Endothelial cell of umbilical vein (primary cell): ENCODE results near the gene SLC2A4. TPM values are rescaled to one million over a fixed set of nuclear protein-coding genes. Genes with fewer than 3 reads are reported as not detected.
A peak's percentile ranks its signal among the peaks of the same experiment; 100 is the strongest.

Experiments used
- BruUV-seq: library from RNA; stranded (reverse); fragments of 400-500 nt; replicated peaks from 2 replicates; lab custom pipeline; 2021; lab: Mats Ljungman, UMichigan
- CTCF ChIA-PET: fragments of 300-600, 350-600 bp; sonication (Branson Sonifier 250); formaldehyde crosslinking; loops from one replicate; lab custom pipeline; 2021; ENCODE audit warnings: antibody characterized with exemption, inconsistent platforms; lab: Charles Lee
- POLR2A ChIA-PET: fragments of 300-600, 350-600 bp; sonication (Branson Sonifier 250); formaldehyde crosslinking; loops from one replicate; lab custom pipeline; 2021; ENCODE audit warnings: antibody characterized with exemption, inconsistent platforms; lab: Charles Lee
- DNase-seq: peaks from one replicate; pipeline ENCODE4 v3.0.0-alpha.2; 2011; ENCODE audit warnings: low read depth, low spot score
- FAIRE-seq: peaks from 2 replicates; lab custom pipeline; 2011; peaks lifted over from hg19 to GRCh38; lab: Jason Lieb, UNC
- H2AFZ ChIP-seq: 2 replicates; pipeline ENCODE4 v1.6.0; 2012; ENCODE audit warnings: low read depth, low read length, control low read depth, inconsistent platforms
- H3K27ac ChIP-seq: 2 replicates; pipeline ENCODE4 v1.5.1; 2011; ENCODE audit warnings: low read depth, mild to moderate bottlenecking, control low read depth, low read length, moderate library complexity; ENCODE audit not compliant: insufficient read depth
- H3K27me3 ChIP-seq, 2 experiments: 2 replicates each; pipeline versions ENCODE4 v1.6.0 to v1.6.1; 2011; ENCODE audit warnings: low read length in 2 of 2, mixed read lengths in 1 of 2; ENCODE audit not compliant: control insufficient read depth in 2 of 2, insufficient read depth in 2 of 2
- H3K36me3 ChIP-seq, 2 experiments: 2 replicates in 1 of 2; 3 replicates in 1 of 2; pipeline ENCODE4 v1.5.1; 2011; ENCODE audit warnings: low read length in 2 of 2, mild to moderate bottlenecking in 1 of 2, moderate library complexity in 1 of 2; ENCODE audit not compliant: control insufficient read depth in 2 of 2, insufficient read depth in 2 of 2; ENCODE audit errors: extremely low read depth in 1 of 2
- H3K4me1 ChIP-seq: 3 replicates; pipeline ENCODE4 v1.5.1; 2011; ENCODE audit warnings: mild to moderate bottlenecking, low read length; ENCODE audit not compliant: control insufficient read depth, insufficient read depth; ENCODE audit errors: extremely low read depth
- H3K4me2 ChIP-seq: 2 replicates; pipeline ENCODE4 v1.6.1; 2011; ENCODE audit warnings: low read length, control low read depth, mixed read lengths; ENCODE audit not compliant: insufficient read depth
- H3K4me3 ChIP-seq, 3 experiments: fragments of 200-600 bp in 1 of 3; sonication (generic), shearing (Covaris generic) in 1 of 3; replicated peaks in 1 of 3; 2 replicates each; pipeline ENCODE4 v1.5.1; 2011 to 2016; ENCODE audit warnings: control low read depth in 3 of 3, low read length in 3 of 3, mild to moderate bottlenecking in 2 of 3, inconsistent platforms in 1 of 3, low read depth in 1 of 3, moderate library complexity in 1 of 3; ENCODE audit not compliant: insufficient read depth in 1 of 3
- H3K79me2 ChIP-seq: 2 replicates; pipeline ENCODE4 v1.6.0; 2012; ENCODE audit warnings: low read length, inconsistent platforms; ENCODE audit not compliant: control insufficient read depth, insufficient read depth
- H3K9ac ChIP-seq: replicated peaks from 2 replicates; pipeline ENCODE3; 2011; ENCODE audit warnings: low read length, control low read depth; ENCODE audit not compliant: insufficient read depth; ENCODE audit errors: extremely low read depth
- H3K9me1 ChIP-seq: replicated peaks from 3 replicates; pipeline ENCODE4 v1.6.0; 2011; ENCODE audit warnings: mild to moderate bottlenecking, low read length; ENCODE audit not compliant: control insufficient read depth, insufficient read depth; ENCODE audit errors: extremely low read depth
- H3K9me3 ChIP-seq: replicated peaks from 2 replicates; pipeline ENCODE4 v1.5.1; 2012; ENCODE audit warnings: low read length, inconsistent platforms; ENCODE audit not compliant: control insufficient read depth, insufficient read depth
- H4K20me1 ChIP-seq: replicated peaks from 2 replicates; pipeline ENCODE3; 2011; ENCODE audit warnings: mild to moderate bottlenecking, low read length; ENCODE audit not compliant: control insufficient read depth, insufficient read depth; ENCODE audit errors: extremely low read depth
- CTCF ChIP-seq, 2 donors: IDR thresholded peaks; 1 replicate in 1 of 2; 2 replicates in 1 of 2; pipeline ENCODE4 v1.5.1; 2011; ENCODE audit warnings: low read length in 2 of 2, mild to moderate bottlenecking in 2 of 2, moderate library complexity in 2 of 2, control low read depth in 1 of 2, inconsistent platforms in 1 of 2, low read depth in 1 of 2; ENCODE audit not compliant: insufficient read depth in 1 of 2; ENCODE audit errors: extremely low read depth in 1 of 2
- EZH2 ChIP-seq: IDR thresholded peaks from 2 replicates; pipeline ENCODE4 v1.6.1; 2012; ENCODE audit warnings: borderline replicate concordance, low read depth, mild to moderate bottlenecking, moderate library complexity, low read length, inconsistent platforms; ENCODE audit not compliant: severe bottlenecking
- GATA2 ChIP-seq: IDR thresholded peaks from 2 replicates; pipeline ENCODE4 v1.7.0; 2011; ENCODE audit warnings: low read depth, mild to moderate bottlenecking, moderate library complexity, mixed read lengths, low read length; ENCODE audit not compliant: insufficient read length, insufficient read depth
- JUN ChIP-seq: IDR thresholded peaks from 2 replicates; pipeline ENCODE4 v1.6.1; 2011; ENCODE audit warnings: borderline replicate concordance, low read depth; ENCODE audit not compliant: insufficient read length, insufficient read depth
- MAX ChIP-seq: IDR thresholded peaks from 2 replicates; pipeline ENCODE4 v1.6.1; 2011; ENCODE audit not compliant: insufficient read depth, insufficient read length
- MYC ChIP-seq: IDR thresholded peaks from one replicate; pipeline ENCODE4 v1.6.1; 2011; ENCODE audit warnings: mild to moderate bottlenecking, low read depth, low read length
- POLR2A ChIP-seq: IDR thresholded peaks from 2 replicates; pipeline ENCODE4 v1.6.1; 2012; ENCODE audit warnings: low read depth, mild to moderate bottlenecking, control low read depth, low read length
- POLR2AphosphoS5 ChIP-seq: IDR thresholded peaks from 2 replicates; pipeline ENCODE4 v1.6.1; 2012; ENCODE audit warnings: low read depth, mild to moderate bottlenecking, control low read depth, low read length, moderate library complexity; ENCODE audit not compliant: insufficient read depth
- dilution Hi-C: fragments of 300-500 bp; cut with MboI; formaldehyde crosslinking; loops from one replicate; pipeline ENCODE4 v1.15.0; 2019; ENCODE audit warnings: low sequenced_read_pairs; ENCODE audit not compliant: extremely low pct_ligation_motif_present
- intact Hi-C: fragments of 100-400 bp; cut with micrococcal nuclease; formaldehyde crosslinking; loops from one replicate; pipeline ENCODE4 v1.10.0; 2022
- polyA plus RNA-seq, 4 experiments: library from polyadenylated mRNA; depleted of rRNA in 3 of 4; stranded (reverse) in 3 of 4; unstranded in 1 of 4; fragments of >200 nt; gene quantifications; 2 replicates each; pipeline versions ENCODE4 v1.2.1 to v1.2.3, GENCODE V29; 2011 to 2012; ENCODE audit warnings: missing spikeins in 1 of 4
- total RNA-seq: library from RNA; stranded (reverse); gene quantifications from 2 replicates; pipeline ENCODE4 v1.2.3, GENCODE V29; 2021

The SLC2A4 gene
- total and polyA plus RNA-seq, 2 donors (not counting 3 experiments of a cell fraction or from before 2014, with no cell fraction given), result 0.12 TPM; not detected in 1

- Histone ChIP-seq H2AFZ (no peak overlapping the region), H3K36me3 (peaks cover 3 to 17% of the 10 kb centered on the region in 2 experiments), H3K27me3 (no peaks in the 10 kb centered on the region), H3K9me1 (no peaks in the 10 kb centered on the region), H3K79me2 (no peaks in the 10 kb centered on the region), H3K27ac (no peak overlapping the region), H3K9ac (no peak overlapping the region), H4K20me1 (no peaks in the 10 kb centered on the region), H3K4me1 (peaks cover 26% of the 10 kb centered on the region), H3K4me3 (no peak overlapping the region), H3K9me3 (no peaks in the 10 kb centered on the region), H3K4me2 (no peak overlapping the region)
- dilution Hi-C loops (no loop called here), intact Hi-C loops (loop anchor here (2.0 kb wide), 1 partner anchor 39 kb away; no protein-coding TSS in a partner anchor)
- TF ChIP-seq GATA2, result no peak
- peak; percentile 4 for TF ChIP-seq POLR2AphosphoS5
- TSS peak; percentile 14 for BruUV-seq
- FAIRE-seq, result no peak
- CTCF ChIA-PET, result interaction anchor here (0.6 to 1.5 kb wide), 3 partner anchors 36 to 372 kb away, joined by 3 read pairs; no protein-coding TSS in a partner anchor
- POLR2A ChIA-PET, result no interaction called here
- no peak for DNase-seq
Observed at GRCh38 chr17:7260151-7260550, 21.4 kb upstream of the SLC2A4 start.

GRCh38 chr17:7260651-7261378 is 20.7 kb upstream of the SLC2A4 start:
- peak overlapping the region; percentile 31 for H3K4me2 ChIP-seq
- no peak for DNase-seq

More at GRCh38 chr17:7260651-7261378, 20.7 kb upstream of the SLC2A4 start:
- dilution Hi-C loops, result no loop called here
- H3K9me3 ChIP-seq, result no peaks in the 10 kb centered on the region
- H2AFZ ChIP-seq, result peak overlapping the region; percentile 52
- H3K9ac ChIP-seq, result peak overlapping the region; percentile 29
- ChIA-PET POLR2A (no interaction called here), CTCF (interaction anchor here (0.6 to 1.1 kb wide), 2 partner anchors 36 to 371 kb away, joined by 3 read pairs; no protein-coding TSS in a partner anchor)
- H3K79me2 ChIP-seq, result no peaks in the 10 kb centered on the region
- peak overlapping the region; percentile 8 to 19 (median 13) for H3K4me3 ChIP-seq
- TF ChIP-seq POLR2A, result no peak
- TF ChIP-seq POLR2AphosphoS5, result peak; percentile 23
- no peak for TF ChIP-seq MYC
- no peak for TF ChIP-seq MAX
- TF ChIP-seq CTCF (IDR thresholded peaks at IDR 0.05; ENCODE audit: extremely low read depth in 1 of 2, insufficient read depth in 1 of 2, low read depth in 1 of 2, low read length in 2 of 2), result no peak
- no peak for TF ChIP-seq JUN
- no peak for TF ChIP-seq EZH2
- no peak for TF ChIP-seq GATA2
- H3K27me3 ChIP-seq, result no peaks in the 10 kb centered on the region
- intact Hi-C loops, result loop anchor here (1.0 to 2.0 kb wide), 2 partner anchors 9 to 40 kb away; partner anchors contain the start of gene ELP5
- no peak overlapping the region for H3K27ac ChIP-seq
- H4K20me1 ChIP-seq, result no peaks in the 10 kb centered on the region
- H3K4me1 ChIP-seq, result peaks cover 26% of the 10 kb centered on the region
- H3K9me1 ChIP-seq, result no peaks in the 10 kb centered on the region
- FAIRE-seq, result no peak
- BruUV-seq, result no TSS peak
- H3K36me3 ChIP-seq, result peaks cover 3 to 15% of the 10 kb centered on the region in 2 experiments
